ENCODE measurements around the gene ZBTB22. TPM values are rescaled to one million over a fixed set of nuclear protein-coding genes. Genes with fewer than 3 reads are reported as not detected.

ZBTB22 gene
- total RNA-seq, 1 donor from 2014 or later, result 13.3 TPM

DNA sequence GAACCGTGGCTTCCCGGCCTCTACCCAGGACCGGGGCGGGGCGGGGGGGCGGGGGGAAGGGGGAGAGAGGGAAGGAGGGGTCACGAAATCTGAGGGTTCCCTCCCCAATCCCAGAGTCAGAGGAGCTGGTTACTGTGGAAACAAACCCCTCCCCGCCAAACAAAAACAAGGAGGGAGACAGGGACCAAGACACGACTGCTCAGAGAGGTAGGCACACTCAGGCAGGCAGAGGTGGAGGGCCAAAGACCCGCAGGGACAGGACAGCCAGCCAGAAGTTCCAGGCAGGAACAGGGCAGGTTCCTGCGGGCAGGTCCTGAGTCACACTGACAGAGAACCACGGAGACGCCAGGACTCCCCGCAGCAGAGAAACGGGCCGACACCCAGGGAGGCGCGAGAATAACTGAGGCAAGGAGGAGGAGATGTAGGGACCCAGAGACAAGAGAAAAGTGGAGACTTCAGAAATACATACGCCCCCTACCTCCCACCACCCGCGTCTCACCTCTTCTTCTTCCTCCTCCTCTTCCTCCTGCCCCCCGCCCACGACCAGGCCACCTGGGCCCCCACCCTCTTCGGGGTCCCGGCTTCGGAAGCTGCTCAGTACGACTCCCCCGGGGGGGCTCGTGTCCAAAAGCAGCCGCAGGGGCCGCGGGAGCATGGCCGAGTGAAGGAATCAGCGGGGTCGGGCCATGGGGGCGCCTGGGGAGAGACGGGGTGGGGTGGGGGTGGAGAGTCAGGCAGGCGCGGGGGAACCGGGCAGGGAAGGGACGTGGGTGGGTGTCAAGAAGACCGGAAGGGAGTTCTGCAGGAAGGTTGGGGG lies 19.4 kb downstream of the ZBTB22 start:
- intact Hi-C loops (cut with micrococcal nuclease), result no loop called here
- Histone ChIP-seq H3K9me3 (replicated peaks) (no peaks in the 10 kb centered on the region), H3K4me3 (peak overlapping the region; percentile 79), H3K27ac (replicated peaks) (peak overlapping the region; percentile 99), H3K4me1 (peaks cover 61% of the 10 kb centered on the region), H3K36me3 (peaks cover 48% of the 10 kb centered on the region), H3K27me3 (ENCODE audit: low read depth) (no peaks in the 10 kb centered on the region)
- DNase-seq, result no peak
- TF ChIP-seq, protein P1, sequence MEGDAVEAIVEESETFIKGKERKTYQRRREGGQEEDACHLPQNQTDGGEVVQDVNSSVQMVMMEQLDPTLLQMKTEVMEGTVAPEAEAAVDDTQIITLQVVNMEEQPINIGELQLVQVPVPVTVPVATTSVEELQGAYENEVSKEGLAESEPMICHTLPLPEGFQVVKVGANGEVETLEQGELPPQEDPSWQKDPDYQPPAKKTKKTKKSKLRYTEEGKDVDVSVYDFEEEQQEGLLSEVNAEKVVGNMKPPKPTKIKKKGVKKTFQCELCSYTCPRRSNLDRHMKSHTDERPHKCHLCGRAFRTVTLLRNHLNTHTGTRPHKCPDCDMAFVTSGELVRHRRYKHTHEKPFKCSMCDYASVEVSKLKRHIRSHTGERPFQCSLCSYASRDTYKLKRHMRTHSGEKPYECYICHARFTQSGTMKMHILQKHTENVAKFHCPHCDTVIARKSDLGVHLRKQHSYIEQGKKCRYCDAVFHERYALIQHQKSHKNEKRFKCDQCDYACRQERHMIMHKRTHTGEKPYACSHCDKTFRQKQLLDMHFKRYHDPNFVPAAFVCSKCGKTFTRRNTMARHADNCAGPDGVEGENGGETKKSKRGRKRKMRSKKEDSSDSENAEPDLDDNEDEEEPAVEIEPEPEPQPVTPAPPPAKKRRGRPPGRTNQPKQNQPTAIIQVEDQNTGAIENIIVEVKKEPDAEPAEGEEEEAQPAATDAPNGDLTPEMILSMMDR (IDR thresholded peaks at IDR 0.05; ENCODE audit: borderline replicate concordance), result no peak

DNA sequence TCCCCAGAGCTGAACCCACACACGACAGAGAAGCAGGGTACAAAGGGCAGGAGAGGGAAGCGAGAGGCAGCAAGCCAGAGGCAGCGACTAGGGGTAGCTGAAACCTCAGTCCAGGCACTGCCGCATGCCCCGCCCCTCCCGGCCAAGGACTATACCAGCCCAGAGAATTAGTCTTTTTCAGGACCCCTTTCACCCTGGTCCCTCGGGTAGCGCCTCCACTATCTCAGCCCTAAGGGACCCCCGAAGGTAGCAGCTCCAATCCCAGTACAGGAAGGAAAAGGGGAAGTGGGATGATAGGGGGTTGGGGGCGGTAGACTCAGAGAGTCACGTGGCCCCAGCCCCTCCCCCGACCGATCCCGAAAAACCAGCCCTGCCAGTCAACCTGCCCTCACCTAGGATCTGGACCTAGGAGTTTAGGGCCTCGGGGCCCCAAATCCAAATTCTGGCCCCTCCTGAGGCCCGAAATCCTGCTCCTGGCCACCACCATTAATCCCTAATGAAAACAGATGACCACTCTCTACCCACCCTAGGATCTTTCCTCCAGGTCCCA lies 20.1 kb downstream of the ZBTB22 start:
- H3K27ac ChIP-seq (replicated peaks), result peak overlapping the region; percentile 99
- no peaks in the 10 kb centered on the region for H3K9me3 ChIP-seq (replicated peaks)
- no peaks in the 10 kb centered on the region for H3K27me3 ChIP-seq (ENCODE audit: low read depth)
- H3K4me1 ChIP-seq, result peaks cover 61% of the 10 kb centered on the region
- peak overlapping the region; percentile 79 for H3K4me3 ChIP-seq
- no peak for DNase-seq
- H3K36me3 ChIP-seq, result peaks cover 48% of the 10 kb centered on the region
- intact Hi-C loops (cut with micrococcal nuclease), result no loop called here
- TF ChIP-seq, protein P1 (IDR thresholded peaks at IDR 0.05; ENCODE audit: borderline replicate concordance), result no peak

DNA sequence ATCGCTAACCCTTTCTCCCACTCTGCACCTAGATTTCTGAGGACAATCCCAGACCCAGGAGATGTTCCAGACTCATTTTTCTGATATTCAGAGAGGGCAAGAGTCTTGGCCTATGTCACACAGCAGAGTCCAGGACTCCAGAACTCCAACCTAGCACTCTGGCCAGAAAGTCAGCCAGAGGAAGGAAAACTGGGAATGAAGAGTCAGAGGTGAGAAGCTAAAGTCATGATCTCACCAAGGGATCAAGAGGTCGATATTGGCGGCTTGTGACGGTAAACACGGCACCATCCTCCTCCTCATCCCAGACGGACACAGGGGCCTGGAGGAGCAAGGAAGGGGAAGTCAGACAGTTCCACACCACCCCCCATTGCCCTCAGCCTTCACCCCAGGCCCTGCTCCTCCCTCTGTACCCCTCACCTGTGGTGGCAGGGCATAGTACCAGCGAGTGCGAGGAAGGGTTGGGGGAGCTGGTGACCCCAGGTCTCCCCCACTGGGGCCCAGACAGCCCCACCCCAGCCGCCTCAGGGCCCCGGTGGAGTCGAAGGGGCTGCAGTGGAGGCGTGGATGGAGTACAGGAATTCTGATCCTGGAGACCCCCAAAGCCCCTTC lies 20.6 kb downstream of the ZBTB22 start:
- peak overlapping the region; percentile 79 for H3K4me3 ChIP-seq
- DNase-seq, result no peak
- intact Hi-C loops (cut with micrococcal nuclease), result no loop called here
- H3K27me3 ChIP-seq (ENCODE audit: low read depth), result no peaks in the 10 kb centered on the region
- no peaks in the 10 kb centered on the region for H3K9me3 ChIP-seq (replicated peaks)
- peaks cover 57% of the 10 kb centered on the region for H3K4me1 ChIP-seq
- TF ChIP-seq, protein P1 (IDR thresholded peaks at IDR 0.05; ENCODE audit: borderline replicate concordance), result no peak
- H3K36me3 ChIP-seq, result peaks cover 49% of the 10 kb centered on the region
- peak overlapping the region; percentile 99 for H3K27ac ChIP-seq (replicated peaks)

DNA sequence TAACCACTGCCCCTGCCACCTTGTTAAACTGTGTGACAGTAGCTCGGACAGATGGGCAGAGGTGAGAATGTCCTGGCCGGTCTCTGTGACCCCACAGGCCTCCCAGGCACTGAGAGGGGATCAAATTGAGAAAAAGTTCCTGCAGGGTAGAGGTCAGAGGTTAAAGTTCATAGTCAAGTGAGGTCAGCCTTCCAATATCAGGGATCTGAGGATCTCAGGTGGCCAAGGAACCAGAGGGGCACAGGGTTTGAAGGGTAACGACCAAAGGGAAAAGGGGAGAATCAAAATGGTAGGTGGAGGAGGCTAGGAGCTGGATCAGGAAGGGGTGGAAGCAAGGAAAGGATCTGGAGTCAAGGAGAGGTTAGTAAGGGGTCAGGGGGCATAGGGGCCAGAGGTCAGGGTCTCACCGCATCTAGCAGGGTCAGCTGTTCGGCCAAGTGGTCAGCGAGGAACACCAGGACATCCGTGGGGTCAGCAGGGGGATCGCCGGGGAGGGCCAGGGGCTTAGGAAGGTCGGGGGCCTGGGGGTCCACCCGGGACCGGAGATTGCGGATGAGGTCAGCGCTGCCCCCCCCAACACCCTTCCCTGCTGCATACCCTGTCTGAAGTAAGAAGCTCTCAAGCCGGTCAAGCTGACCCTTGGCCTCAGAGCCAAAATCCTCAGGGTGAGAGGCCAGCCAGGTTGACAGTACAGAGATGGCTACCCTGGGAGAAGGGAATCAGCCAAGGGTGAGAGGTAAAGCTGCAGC lies 21.7 kb downstream of the ZBTB22 start:
- peaks cover 49% of the 10 kb centered on the region for H3K4me1 ChIP-seq
- no peak overlapping the region for H3K27ac ChIP-seq (replicated peaks)
- no peak overlapping the region for H3K4me3 ChIP-seq
- no peaks in the 10 kb centered on the region for H3K9me3 ChIP-seq (replicated peaks)
- TF ChIP-seq, protein P1 (IDR thresholded peaks at IDR 0.05; ENCODE audit: borderline replicate concordance), result no peak
- H3K36me3 ChIP-seq, result peaks cover 55% of the 10 kb centered on the region
- intact Hi-C loops (cut with micrococcal nuclease), result no loop called here
- no peak for DNase-seq
- no peaks in the 10 kb centered on the region for H3K27me3 ChIP-seq (ENCODE audit: low read depth)

DNA sequence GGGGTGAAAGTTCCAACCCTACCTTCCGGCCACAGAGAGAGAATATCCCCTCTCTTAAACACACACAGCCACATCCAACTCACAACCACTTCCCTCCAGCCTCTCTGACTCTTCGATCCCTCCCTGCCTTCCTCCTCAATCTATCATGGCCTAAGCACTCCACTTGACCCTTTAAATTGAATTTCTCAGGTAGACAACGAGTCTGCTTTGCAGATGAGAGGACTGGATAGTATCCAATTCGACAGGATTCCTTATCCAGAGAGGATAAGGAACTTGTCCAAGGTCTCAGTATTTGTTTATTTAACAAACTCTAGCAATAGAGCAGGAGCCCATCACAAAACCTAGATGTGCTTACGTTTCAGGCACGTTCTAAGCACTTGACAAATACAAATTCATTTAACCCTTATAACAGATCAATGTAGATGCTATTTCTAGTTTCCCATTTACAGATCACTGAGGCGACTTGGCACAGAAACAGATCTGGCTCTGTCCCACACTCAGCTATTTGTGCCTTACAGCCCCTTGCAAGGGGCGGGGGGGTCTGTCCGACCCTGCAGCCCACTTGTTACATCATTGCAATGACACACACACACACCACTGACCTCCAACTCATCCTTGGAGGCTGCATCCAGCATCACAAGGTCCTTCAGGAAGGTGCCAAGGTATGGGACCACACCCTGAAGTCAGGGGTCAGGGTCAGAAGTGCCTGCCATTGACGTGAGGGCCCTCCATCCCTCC lies 23.3 kb downstream of the ZBTB22 start:
- Histone ChIP-seq H3K9me3 (replicated peaks) (no peaks in the 10 kb centered on the region), H3K4me1 (peaks cover 47% of the 10 kb centered on the region), H3K27me3 (ENCODE audit: low read depth) (no peaks in the 10 kb centered on the region), H3K27ac (replicated peaks) (no peak overlapping the region), H3K36me3 (peaks cover 55% of the 10 kb centered on the region), H3K4me3 (no peak overlapping the region)
- intact Hi-C loops (cut with micrococcal nuclease), result no loop called here
- no peak for DNase-seq
- TF ChIP-seq, protein P1 (IDR thresholded peaks at IDR 0.05; ENCODE audit: borderline replicate concordance), result no peak
